Retinal pigment epithelial cell (primary cell): Measurements from ENCODE around the gene TSPAN9.
A peak's percentile ranks its signal among the peaks of the same experiment; 100 is the strongest.

Experiments
- DNase-seq: peaks from one replicate; pipeline ENCODE4 v3.0.0-alpha.2; 2010; ENCODE audit warnings: low read depth
- H3K4me3 ChIP-seq: 2 replicates; pipeline ENCODE4 v1.5.1; 2011; ENCODE audit warnings: mild to moderate bottlenecking, low read length, control low read depth, moderate library complexity
- TF ChIP-seq, protein P1 (sequence below): conservative IDR thresholded peaks from 2 replicates; pipeline ENCODE4 v1.5.1; 2011; ENCODE audit warnings: low read depth, low read length, control low read depth, inconsistent platforms

TSPAN9 gene

DNA sequence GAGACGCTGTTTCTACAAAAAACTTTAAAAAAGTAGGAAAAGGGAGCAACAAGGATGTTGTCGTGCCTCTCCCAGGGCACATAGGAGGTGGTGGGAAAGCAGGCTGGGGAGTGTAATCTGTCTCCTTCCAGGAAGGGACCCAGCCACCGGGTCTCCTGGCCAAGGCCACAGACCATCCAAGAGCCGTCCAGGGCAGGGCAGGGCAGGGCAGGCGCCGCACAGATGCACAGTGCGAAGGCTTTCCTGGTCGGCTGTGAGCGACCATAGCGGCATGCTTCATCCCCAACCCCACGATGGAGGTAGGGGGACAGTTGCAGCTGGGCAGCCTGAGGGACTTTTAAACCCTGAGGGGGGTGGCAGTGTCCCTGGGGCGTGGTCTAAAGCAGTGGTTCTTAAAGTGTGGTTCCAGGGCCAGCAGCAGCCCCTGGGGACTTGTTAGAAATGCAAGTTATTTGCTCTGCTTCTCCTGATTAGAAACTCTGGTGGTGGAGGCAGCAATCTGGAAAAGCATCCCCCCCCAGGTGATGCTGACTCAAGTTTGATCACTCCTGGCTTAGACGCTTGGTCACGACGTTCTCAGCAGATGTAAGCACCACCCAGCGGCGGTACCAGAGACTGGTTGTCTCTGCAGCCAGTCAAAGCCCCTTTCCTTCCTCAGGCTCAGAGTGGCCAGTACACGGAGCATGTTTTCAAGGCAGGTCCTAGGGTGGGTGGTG lies 216.4 kb downstream of the TSPAN9 start:
- TF ChIP-seq, protein P1, sequence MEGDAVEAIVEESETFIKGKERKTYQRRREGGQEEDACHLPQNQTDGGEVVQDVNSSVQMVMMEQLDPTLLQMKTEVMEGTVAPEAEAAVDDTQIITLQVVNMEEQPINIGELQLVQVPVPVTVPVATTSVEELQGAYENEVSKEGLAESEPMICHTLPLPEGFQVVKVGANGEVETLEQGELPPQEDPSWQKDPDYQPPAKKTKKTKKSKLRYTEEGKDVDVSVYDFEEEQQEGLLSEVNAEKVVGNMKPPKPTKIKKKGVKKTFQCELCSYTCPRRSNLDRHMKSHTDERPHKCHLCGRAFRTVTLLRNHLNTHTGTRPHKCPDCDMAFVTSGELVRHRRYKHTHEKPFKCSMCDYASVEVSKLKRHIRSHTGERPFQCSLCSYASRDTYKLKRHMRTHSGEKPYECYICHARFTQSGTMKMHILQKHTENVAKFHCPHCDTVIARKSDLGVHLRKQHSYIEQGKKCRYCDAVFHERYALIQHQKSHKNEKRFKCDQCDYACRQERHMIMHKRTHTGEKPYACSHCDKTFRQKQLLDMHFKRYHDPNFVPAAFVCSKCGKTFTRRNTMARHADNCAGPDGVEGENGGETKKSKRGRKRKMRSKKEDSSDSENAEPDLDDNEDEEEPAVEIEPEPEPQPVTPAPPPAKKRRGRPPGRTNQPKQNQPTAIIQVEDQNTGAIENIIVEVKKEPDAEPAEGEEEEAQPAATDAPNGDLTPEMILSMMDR, result peak; percentile 43
- DNase-seq, result peak; percentile 65
- no peak overlapping the region for H3K4me3 ChIP-seq

DNA sequence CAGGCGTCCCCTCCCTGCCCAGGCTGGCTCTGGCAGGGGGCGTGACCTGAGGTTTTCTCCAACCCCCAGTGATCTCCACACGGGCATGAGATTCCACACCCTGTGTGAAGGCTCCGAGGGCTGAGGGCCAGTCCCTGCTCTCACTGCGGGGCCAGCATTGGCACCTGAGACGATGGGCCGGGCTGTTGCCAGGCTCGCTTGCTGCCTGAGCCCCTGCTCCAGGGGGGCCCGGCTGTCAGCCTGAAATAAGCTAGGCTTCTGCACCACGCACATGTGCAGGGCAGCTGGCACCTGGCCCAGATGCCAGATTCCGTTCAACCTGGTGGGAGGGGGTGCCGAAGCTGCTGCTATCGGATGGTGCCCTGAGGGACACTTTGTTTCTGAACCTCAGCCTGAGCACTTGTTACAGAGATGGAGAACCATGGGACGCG lies 217.3 kb downstream of the TSPAN9 start:
- no peak for DNase-seq
- TF ChIP-seq, protein P1, result no peak

GRCh38 chr12:3295225-3295624 lies 218.0 kb downstream of the TSPAN9 start:
- H3K4me3 ChIP-seq, result no peak overlapping the region
- TF ChIP-seq, protein P1, result no peak
- DNase-seq, result no peak

More for the DNA sequence above, 217.3 kb downstream of the TSPAN9 start:
- H3K4me3 ChIP-seq, result no peak overlapping the region

DNA sequence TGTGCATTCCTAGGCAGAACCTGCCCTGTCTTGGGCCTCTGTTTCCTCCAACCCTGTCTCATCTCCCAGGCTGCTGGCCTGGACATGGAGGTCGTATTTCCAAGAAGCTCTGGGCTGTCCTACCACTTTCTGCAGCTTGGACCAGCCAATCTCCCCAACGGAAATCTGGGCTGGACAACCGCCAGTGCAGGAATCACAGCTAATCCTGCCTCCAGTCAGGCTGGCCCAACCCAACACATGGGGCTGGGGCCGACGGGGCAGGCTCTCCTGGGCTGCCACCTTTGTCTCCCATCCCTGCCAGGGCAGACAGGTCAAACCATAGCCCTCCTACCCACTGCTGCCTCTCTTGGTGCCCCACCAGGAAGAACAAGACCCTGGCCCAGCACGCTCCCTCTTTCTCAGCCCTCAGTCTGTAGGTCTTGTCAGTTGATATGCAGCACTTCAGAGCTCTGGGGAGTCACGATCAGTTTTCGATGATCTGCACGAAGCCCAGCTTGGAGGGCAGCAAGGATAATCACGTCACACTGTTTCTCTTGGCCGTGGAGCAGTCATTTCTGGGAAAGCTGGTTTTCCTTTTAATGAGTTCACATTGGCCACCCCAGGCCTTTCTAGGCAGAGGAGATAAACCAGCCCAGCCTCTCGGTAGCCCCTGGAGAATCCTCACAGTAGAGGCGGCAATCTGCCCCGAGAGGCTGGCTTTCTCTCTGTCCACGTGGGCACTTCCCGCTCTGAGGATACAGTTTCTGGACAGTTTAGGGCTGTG lies 218.6 kb downstream of the TSPAN9 start:
- no peak overlapping the region for H3K4me3 ChIP-seq
- DNase-seq, result peak; percentile 40
- TF ChIP-seq, protein P1, result no peak

DNA sequence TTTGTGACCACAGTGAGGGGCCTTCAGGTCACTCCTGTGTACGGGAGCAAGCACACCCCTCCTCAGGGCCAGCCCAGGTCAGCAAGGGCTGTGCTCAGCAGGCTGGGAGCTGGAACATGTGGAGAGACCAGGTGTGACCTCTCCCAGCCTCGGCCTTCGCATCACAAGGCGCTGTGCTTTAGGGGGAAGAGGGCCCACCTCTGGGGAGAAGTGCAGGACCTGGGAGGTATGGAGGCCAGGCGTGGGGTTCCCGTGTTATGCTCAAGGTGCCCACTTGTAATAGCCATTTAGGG lies 219.2 kb downstream of the TSPAN9 start:
- DNase-seq, result no peak
- TF ChIP-seq, protein P1, result no peak
- H3K4me3 ChIP-seq, result no peak overlapping the region

DNA sequence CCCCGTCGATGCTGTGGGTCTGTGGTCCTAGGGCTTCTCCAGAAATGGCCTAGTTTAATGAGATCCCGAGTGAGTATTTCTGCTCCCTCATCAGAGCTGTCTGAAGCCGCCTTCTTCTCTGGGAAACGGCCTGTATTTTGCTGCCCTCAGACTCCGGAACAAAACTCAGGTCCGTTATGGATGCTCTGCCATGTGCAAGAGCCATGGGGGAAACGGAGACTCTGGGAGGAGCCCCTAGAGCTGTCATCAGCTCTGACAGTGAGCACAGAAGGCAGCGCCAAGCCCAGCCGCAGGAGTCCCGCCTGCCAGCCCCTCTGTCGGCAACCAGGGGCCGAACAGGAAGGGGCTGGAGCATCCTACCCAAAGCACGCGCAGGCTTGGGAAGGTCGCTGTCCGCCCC lies 221.4 kb downstream of the TSPAN9 start:
- DNase-seq, result no peak
- no peak overlapping the region for H3K4me3 ChIP-seq
- TF ChIP-seq, protein P1, result no peak
